Cardiac atrium fibroblast (primary cell): ENCODE results near the gene RBM42. TPM values are rescaled to one million over a fixed set of nuclear protein-coding genes. Genes with fewer than 3 reads are reported as not detected.

Experiments used
- total RNA-seq: library from RNA; depleted of rRNA; stranded (reverse); fragments of >200 nt; gene quantifications from 2 replicates; pipeline ENCODE4 v1.2.3, GENCODE V29; 2015

Gene RBM42, protein sequence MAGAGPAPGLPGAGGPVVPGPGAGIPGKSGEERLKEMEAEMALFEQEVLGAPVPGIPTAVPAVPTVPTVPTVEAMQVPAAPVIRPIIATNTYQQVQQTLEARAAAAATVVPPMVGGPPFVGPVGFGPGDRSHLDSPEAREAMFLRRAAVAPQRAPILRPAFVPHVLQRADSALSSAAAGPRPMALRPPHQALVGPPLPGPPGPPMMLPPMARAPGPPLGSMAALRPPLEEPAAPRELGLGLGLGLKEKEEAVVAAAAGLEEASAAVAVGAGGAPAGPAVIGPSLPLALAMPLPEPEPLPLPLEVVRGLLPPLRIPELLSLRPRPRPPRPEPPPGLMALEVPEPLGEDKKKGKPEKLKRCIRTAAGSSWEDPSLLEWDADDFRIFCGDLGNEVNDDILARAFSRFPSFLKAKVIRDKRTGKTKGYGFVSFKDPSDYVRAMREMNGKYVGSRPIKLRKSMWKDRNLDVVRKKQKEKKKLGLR
- 33.6 and 65.1 TPM in 2 replicates for total RNA-seq

GRCh38 chr19:35628565-35629331 is at the start of gene RBM42:
Gene RBM42, plus strand, starts transcription at chr19:35629036. Its CDS starts 118 bp downstream, at chr19:35629154.

DNA sequence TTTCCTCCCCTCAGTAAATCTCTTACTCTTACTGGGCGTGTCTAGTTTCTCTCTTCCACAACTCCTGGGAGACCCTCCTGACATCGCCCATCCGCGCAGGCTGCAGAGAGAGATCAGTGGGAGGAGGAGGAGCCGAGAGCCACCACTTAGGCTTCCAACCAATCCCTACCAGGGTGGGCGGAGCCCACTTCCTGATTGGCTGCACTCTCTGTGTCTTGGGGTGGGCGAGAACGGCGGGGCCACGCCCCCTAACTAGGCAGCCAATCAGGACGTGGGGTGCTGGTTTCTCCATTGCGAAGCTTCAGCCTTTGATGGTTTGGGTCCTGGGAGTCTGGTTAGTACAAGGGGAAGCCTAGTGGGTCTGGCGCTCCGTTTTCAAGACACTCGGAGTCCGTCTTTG is 43.0 kb upstream of the RBM42 start, which contains the start of gene PMIS2:
Gene PMIS2, plus strand, starts transcription at position 326 of the 400 bp plus-strand sequence. CDS start 87 bp downstream, outside the sequence.

GRCh38 chr19:35612559-35613321 is 16.1 kb upstream of the RBM42 start, which contains the start of gene HAUS5:
Gene HAUS5, plus strand, starts transcription at chr19:35612735. Its CDS starts 60 bp downstream, at chr19:35612795.

DNA sequence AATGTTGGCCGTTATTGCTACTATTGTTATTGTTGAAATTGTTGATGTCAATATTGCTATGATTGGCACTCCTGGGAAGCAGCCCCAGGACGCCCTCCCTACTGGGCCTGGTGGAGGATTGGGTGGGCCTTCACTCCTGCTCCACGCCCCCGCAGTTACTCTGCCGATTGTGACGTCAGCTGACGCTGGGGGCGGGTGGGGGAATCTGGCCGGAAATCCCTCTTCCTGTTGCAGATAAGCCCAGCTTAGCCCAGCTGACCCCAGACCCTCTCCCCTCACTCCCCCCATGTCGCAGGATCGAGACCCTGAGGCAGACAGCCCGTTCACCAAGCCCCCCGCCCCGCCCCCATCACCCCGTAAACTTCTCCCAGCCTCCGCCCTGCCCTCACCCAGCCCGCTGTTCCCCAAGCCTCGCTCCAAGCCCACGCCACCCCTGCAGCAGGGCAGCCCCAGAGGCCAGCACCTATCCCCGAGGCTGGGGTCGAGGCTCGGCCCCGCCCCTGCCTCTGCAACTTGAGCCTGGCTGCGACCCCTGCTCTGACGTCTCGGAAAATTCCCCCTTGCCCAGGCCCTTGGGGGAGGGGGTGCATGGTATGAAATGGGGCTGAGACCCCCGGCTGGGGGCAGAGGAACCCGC is 12.8 kb downstream of the RBM42 start, which contains the start of gene ETV2:
Gene ETV2, plus strand, starts transcription at position 231 of the 637 bp plus-strand sequence. CDS start 716 bp downstream, outside the sequence.

DNA sequence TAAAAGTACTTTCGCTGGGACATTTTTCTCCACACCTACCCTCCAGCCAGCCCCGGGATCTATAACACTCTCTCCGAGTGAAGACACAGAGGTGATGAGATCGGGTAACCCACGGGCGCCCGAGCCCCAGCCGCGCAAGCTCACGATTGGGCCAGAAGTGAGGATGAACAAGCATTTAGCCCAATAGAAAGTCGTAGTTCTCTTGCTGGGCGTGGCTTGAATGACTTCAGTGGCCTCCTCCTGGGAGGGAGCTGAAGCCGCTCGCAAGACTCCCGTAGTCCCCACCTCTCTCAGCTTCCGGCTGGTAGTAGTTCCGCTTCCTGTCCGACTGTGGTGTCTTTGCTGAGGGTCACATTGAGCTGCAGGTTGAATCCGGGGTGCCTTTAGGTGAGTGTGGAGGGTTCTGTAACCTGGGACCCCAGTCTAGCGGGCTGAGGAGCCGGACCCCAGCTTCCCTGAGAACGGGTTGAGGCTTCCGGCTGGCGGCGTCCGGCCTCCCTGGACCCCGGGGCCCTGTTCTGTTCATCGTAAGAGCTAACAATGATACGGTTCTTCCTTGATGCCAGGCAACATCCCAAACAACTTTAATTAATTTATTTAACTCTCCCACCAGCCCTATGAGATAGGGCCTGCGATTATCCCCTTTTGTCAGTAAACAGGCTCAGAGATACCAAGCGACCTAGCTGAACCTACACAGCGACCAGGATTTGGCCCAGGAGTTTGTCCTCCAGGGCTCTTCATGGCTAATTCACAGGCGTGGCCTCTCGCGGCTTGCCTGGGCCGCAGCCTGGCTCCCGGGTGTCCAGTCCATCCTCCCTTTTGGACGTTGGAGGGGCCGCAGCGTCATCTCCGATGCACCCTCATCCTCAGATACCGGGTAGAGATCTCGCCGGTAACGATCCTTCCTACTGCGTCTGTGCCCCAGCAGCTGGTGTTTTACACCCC is 19.5 kb downstream of the RBM42 start, which contains the start of gene COX6B1:
Gene COX6B1, plus strand, starts transcription at position 307 of the 945 bp plus-strand sequence. CDS start 2,921 bp downstream, outside the sequence.

DNA sequence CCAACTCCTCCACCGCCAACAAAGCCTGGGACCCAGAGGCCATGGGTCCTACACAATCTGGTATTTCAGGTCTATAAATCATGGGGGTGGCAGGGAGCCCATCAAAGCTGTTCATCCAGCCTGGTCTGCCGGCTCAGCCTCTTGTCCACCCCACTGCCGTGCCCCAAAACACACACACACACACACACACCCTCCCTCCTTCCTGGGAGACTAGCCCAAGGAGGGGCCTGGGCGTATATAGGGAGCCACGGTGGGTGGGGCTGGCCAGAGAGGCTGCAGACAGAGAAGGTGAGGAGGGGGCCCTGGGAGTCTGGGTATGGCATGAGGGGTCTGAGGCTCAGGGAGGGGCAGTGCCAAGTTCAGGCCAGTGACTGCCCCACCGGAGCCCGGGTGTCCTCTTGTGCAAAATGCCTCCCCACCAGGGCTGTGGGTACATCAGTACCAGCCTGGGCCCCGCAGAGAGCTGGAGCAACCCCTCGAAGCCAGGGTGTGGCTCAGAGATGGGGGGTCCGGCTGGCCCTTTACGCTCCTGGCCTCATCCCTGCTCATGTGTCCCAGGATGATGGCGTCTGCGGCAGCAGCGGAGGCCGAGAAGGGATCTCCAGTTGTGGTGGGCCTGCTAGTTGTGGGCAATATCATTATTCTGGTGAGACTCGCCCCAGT is 37.5 kb downstream of the RBM42 start, which contains the start of gene UPK1A:
Gene UPK1A, plus strand, starts transcription at position 267 of the 663 bp plus-strand sequence. Its CDS starts 296 bp downstream, at position 563.

Other genes with a start within 250 kb of the RBM42 start
- gene FFAR2, start 180.8 kb upstream of the RBM42 start, total RNA-seq = not detected in 2 replicates
- not detected in 2 replicates for gene KRTDAP, start 138.6 kb upstream of the RBM42 start, total RNA-seq
- gene DMKN, start 115.4 kb upstream of the RBM42 start, total RNA-seq = 2.0 and 4.2 TPM in 2 replicates
- gene SBSN, start 100.7 kb upstream of the RBM42 start, total RNA-seq = 0.18 and 0.32 TPM in 2 replicates
- gene GAPDHS, start 95.6 kb upstream of the RBM42 start, total RNA-seq = not detected in 2 replicates
- gene TMEM147, start 83.4 kb upstream of the RBM42 start, total RNA-seq = 63.8 and 65.7 TPM in 2 replicates
- not detected in 2 replicates for gene ATP4A, start 65.4 kb upstream of the RBM42 start, total RNA-seq
- gene PMIS2, start 42.9 kb upstream of the RBM42 start, total RNA-seq = not detected in 2 replicates
- gene HAUS5, start 16.3 kb upstream of the RBM42 start, total RNA-seq = 3.4 and 4.0 TPM in 2 replicates
- gene ETV2, start 12.7 kb downstream of the RBM42 start, total RNA-seq = 2.3 TPM in 1 of 2 replicates, not detected in the other
- gene COX6B1, start 19.3 kb downstream of the RBM42 start, total RNA-seq = 513 and 712 TPM in 2 replicates
- not detected in 2 replicates for gene UPK1A, start 37.5 kb downstream of the RBM42 start, total RNA-seq
- gene ZBTB32, start 75.5 kb downstream of the RBM42 start, total RNA-seq = not detected in 2 replicates
- 7.6 and 11.5 TPM in 2 replicates for gene KMT2B, start 89.0 kb downstream of the RBM42 start, total RNA-seq
- 2.4 and 2.9 TPM in 2 replicates for gene IGFLR1, start 113.4 kb downstream of the RBM42 start, total RNA-seq
- gene U2AF1L4, start 116.4 kb downstream of the RBM42 start, total RNA-seq = 14.3 and 17.8 TPM in 2 replicates
- gene PSENEN, start 116.6 kb downstream of the RBM42 start, total RNA-seq = 30.3 and 37.6 TPM in 2 replicates
- gene LIN37, start 119.5 kb downstream of the RBM42 start, total RNA-seq = 14.3 and 15.7 TPM in 2 replicates
- 11.5 and 35.0 TPM in 2 replicates for gene HSPB6, start 128.0 kb downstream of the RBM42 start, total RNA-seq
- 1.8 and 5.0 TPM in 2 replicates for gene PROSER3, start 129.1 kb downstream of the RBM42 start, total RNA-seq
- 0.49 and 2.3 TPM in 2 replicates for gene ARHGAP33, start 146.5 kb downstream of the RBM42 start, total RNA-seq
- gene PRODH2, start 183.8 kb downstream of the RBM42 start, total RNA-seq = not detected in 2 replicates
- not detected in 2 replicates for gene NPHS1, start 223.5 kb downstream of the RBM42 start, total RNA-seq
- 0.81 TPM in 1 of 2 replicates, not detected in the other for gene KIRREL2, start 227.9 kb downstream of the RBM42 start, total RNA-seq
- 20.4 and 38.2 TPM in 2 replicates for gene APLP1, start 239.5 kb downstream of the RBM42 start, total RNA-seq